Neural cell (in vitro differentiated cells): Measurements from ENCODE around the gene DROSHA. TPM values are rescaled to one million over a fixed set of nuclear protein-coding genes. Genes with fewer than 3 reads are reported as not detected.

Experiments
- H2AFZ ChIP-seq: fragments of 200-600, 300-800 bp; sonication (generic), shearing (Covaris generic); 2 replicates; pipeline ENCODE4 v1.6.0; 2014; ENCODE audit warnings: low read depth, mild to moderate bottlenecking, antibody characterized with exemption, low read length, moderate library complexity
- H3F3A ChIP-seq: fragments of 200-600 bp; shearing (Covaris generic); 2 replicates; pipeline ENCODE4 v1.6.1; 2016; ENCODE audit warnings: mild to moderate bottlenecking, moderate library complexity, mixed read lengths, antibody characterized with exemption, low read length; ENCODE audit not compliant: insufficient read depth, poor library complexity, severe bottlenecking
- H3K27ac ChIP-seq: fragments of 200-600, 300-800 bp; sonication (generic), shearing (Covaris generic); 2 replicates; pipeline ENCODE4 v1.5.1; 2014; ENCODE audit warnings: mild to moderate bottlenecking, low read length, moderate library complexity
- H3K27me3 ChIP-seq: fragments of 300-800, 200-600 bp; sonication (generic), shearing (Covaris generic); 2 replicates; pipeline ENCODE4 v1.6.0; 2014; ENCODE audit warnings: mild to moderate bottlenecking, low read depth, low read length, moderate library complexity; ENCODE audit not compliant: insufficient read depth
- H3K36me3 ChIP-seq: fragments of 300-800, 200-600 bp; sonication (generic), shearing (Covaris generic); 2 replicates; pipeline ENCODE4 v1.5.1; 2014; ENCODE audit warnings: mild to moderate bottlenecking, antibody characterized with exemption, low read length, moderate library complexity; ENCODE audit not compliant: insufficient read depth
- H3K4me2 ChIP-seq: fragments of 300-800, 200-600 bp; sonication (generic), shearing (Covaris generic); 2 replicates; pipeline ENCODE4 v1.6.0; 2014; ENCODE audit warnings: mild to moderate bottlenecking, low read length
- H3K4me3 ChIP-seq: fragments of 300-800, 200-600 bp; sonication (generic), shearing (Covaris generic); 2 replicates; pipeline ENCODE4 v1.5.1; 2014; ENCODE audit warnings: mild to moderate bottlenecking, low read length, moderate library complexity
- H3K79me2 ChIP-seq: fragments of 200-600 bp; shearing (Covaris generic); replicated peaks from 2 replicates; pipeline ENCODE4 v1.6.0; 2014; ENCODE audit warnings: mild to moderate bottlenecking, low read length, moderate library complexity; ENCODE audit not compliant: insufficient read depth
- H3K9ac ChIP-seq: fragments of 300-800, 200-600 bp; sonication (generic), shearing (Covaris generic); 2 replicates; pipeline ENCODE4 v1.6.1; 2016; ENCODE audit warnings: mild to moderate bottlenecking, low read length, mixed read lengths
- H3K9me2 ChIP-seq: fragments of 200-600 bp; shearing (Covaris generic); 2 replicates; pipeline ENCODE4 v1.6.1; 2016; ENCODE audit warnings: mild to moderate bottlenecking, low read length, mixed read lengths; ENCODE audit not compliant: insufficient read depth
- H3K9me3 ChIP-seq: fragments of 200-600, 300-800 bp; sonication (generic), shearing (Covaris generic); 2 replicates; pipeline ENCODE4 v1.6.1; 2016; ENCODE audit warnings: mild to moderate bottlenecking, mixed run types, low read length, moderate library complexity, mixed read lengths
- H4K20me1 ChIP-seq: fragments of 200-600 bp; shearing (Covaris generic); 2 replicates; pipeline ENCODE4 v1.6.1; 2016; ENCODE audit warnings: mild to moderate bottlenecking, mixed run types; ENCODE audit not compliant: insufficient read depth
- CTCF ChIP-seq: fragments of 450-650 bp; IDR thresholded peaks from 2 replicates; pipeline ENCODE4 v1.5.1; 2014; ENCODE audit warnings: antibody characterized with exemption, mild to moderate bottlenecking, moderate library complexity; ENCODE audit not compliant: poor library complexity, severe bottlenecking
- EP300 ChIP-seq: fragments of 450-650 bp; conservative IDR thresholded peaks from 2 replicates; pipeline ENCODE4 v1.6.1; 2014; ENCODE audit warnings: antibody characterized with exemption, mild to moderate bottlenecking, moderate library complexity; ENCODE audit not compliant: poor library complexity, severe bottlenecking
- EZH2 ChIP-seq: fragments of 200-600, 300-800 bp; shearing (Covaris generic), sonication (generic); IDR thresholded peaks from 2 replicates; pipeline ENCODE4 v1.6.1; 2014; ENCODE audit warnings: antibody characterized with exemption, low read length, borderline replicate concordance, mild to moderate bottlenecking; ENCODE audit not compliant: insufficient read depth, poor library complexity, severe bottlenecking
- MXI1 ChIP-seq: fragments of 450-650 bp; conservative IDR thresholded peaks from 2 replicates; pipeline ENCODE4 v1.6.1; 2014; ENCODE audit warnings: antibody characterized with exemption, mild to moderate bottlenecking; ENCODE audit not compliant: poor library complexity, severe bottlenecking
- POLR2AphosphoS5 ChIP-seq: IDR thresholded peaks from 2 replicates; pipeline ENCODE4 v1.6.1; 2012
- RAD21 ChIP-seq: fragments of 450-650 bp; conservative IDR thresholded peaks from 2 replicates; pipeline ENCODE4 v1.6.1; 2014; ENCODE audit warnings: antibody characterized with exemption, mild to moderate bottlenecking, moderate library complexity
- REST ChIP-seq: IDR thresholded peaks from 2 replicates; pipeline ENCODE4 v1.6.1; 2012; ENCODE audit warnings: borderline replicate concordance
- SMC3 ChIP-seq: fragments of 450-650 bp; conservative IDR thresholded peaks from 2 replicates; pipeline ENCODE4 v1.6.1; 2014; ENCODE audit warnings: antibody characterized with exemption, mild to moderate bottlenecking, moderate library complexity; ENCODE audit not compliant: poor library complexity
- TAF1 ChIP-seq: IDR thresholded peaks from 2 replicates; pipeline ENCODE4 v1.6.1; 2012; ENCODE audit warnings: low read depth
- polyA plus RNA-seq: library from polyadenylated mRNA; depleted of rRNA; stranded (reverse); fragments of >200 nt; gene quantifications from 2 replicates; pipeline ENCODE4 v1.2.3, GENCODE V29; 2014

DROSHA gene
- polyA plus RNA-seq, 1 donor from 2014 or later = 88.5 TPM

GRCh38 chr5:31417512-31417911 lies 114.4 kb downstream of the DROSHA start:
- Histone ChIP-seq H3K9me2 (no peaks in the 10 kb centered on the region), H3K27ac (no peak overlapping the region), H3K9ac (no peak overlapping the region), H3K4me2 (no peak overlapping the region), H3K9me3 (no peaks in the 10 kb centered on the region), H2AFZ (no peak overlapping the region), H3K79me2 (no peaks in the 10 kb centered on the region), H4K20me1 (no peaks in the 10 kb centered on the region), H3K36me3 (peaks cover 15% of the 10 kb centered on the region), H3K4me3 (no peak overlapping the region), H3K27me3 (no peaks in the 10 kb centered on the region), H3F3A (no peaks in the 10 kb centered on the region)
- TF ChIP-seq CTCF = no peak
- no peak for TF ChIP-seq EP300
- no peak for TF ChIP-seq SMC3
- TF ChIP-seq RAD21 = no peak
- no peak for TF ChIP-seq EZH2
- no peak for TF ChIP-seq MXI1
- TF ChIP-seq REST = no peak
- no peak for TF ChIP-seq TAF1
- no peak for TF ChIP-seq POLR2AphosphoS5

GRCh38 chr5:31416547-31416946 lies 115.3 kb downstream of the DROSHA start:
- H3K4me3 ChIP-seq = no peak overlapping the region
- H3K9me2 ChIP-seq = no peaks in the 10 kb centered on the region
- TF ChIP-seq MXI1 (no peak), TAF1 (no peak), REST (no peak), POLR2AphosphoS5 (no peak), EZH2 (no peak)
- no peaks in the 10 kb centered on the region for H3K9me3 ChIP-seq
- H3F3A ChIP-seq = no peaks in the 10 kb centered on the region
- H3K4me2 ChIP-seq = no peak overlapping the region
- H3K36me3 ChIP-seq = peaks cover 15% of the 10 kb centered on the region
- H3K27me3 ChIP-seq = no peaks in the 10 kb centered on the region
- no peak overlapping the region for H2AFZ ChIP-seq
- H4K20me1 ChIP-seq = no peaks in the 10 kb centered on the region
- H3K79me2 ChIP-seq = no peaks in the 10 kb centered on the region
- no peak overlapping the region for H3K9ac ChIP-seq
- no peak overlapping the region for H3K27ac ChIP-seq
